M059J (cell line): ENCODE results near the gene VSTM2A. TPM values are rescaled to one million over a fixed set of nuclear protein-coding genes. Genes with fewer than 3 reads are reported as not detected.
"Not testable (repeated sequence)": the region's sequence is repeated elsewhere in the genome, so short reads cannot be mapped to it uniquely, and the experiment has no call there.

ENCODE experiments used
- DNase-seq: peaks from one replicate; pipeline ENCODE4 v3.0.0-alpha.2; 2012; ENCODE audit warnings: low read depth
- total RNA-seq: library from RNA; depleted of rRNA; stranded (reverse); fragments of >200 nt; shearing (Covaris generic); gene quantifications from 2 replicates; pipeline ENCODE4 v1.2.3, GENCODE V29; 2014; rRNA removed

The VSTM2A gene, protein sequence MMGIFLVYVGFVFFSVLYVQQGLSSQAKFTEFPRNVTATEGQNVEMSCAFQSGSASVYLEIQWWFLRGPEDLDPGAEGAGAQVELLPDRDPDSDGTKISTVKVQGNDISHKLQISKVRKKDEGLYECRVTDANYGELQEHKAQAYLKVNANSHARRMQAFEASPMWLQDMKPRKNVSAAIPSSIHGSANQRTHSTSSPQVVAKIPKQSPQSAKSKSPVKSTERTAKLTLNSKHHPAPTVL
- total RNA-seq: not detected in 2 replicates

DNA sequence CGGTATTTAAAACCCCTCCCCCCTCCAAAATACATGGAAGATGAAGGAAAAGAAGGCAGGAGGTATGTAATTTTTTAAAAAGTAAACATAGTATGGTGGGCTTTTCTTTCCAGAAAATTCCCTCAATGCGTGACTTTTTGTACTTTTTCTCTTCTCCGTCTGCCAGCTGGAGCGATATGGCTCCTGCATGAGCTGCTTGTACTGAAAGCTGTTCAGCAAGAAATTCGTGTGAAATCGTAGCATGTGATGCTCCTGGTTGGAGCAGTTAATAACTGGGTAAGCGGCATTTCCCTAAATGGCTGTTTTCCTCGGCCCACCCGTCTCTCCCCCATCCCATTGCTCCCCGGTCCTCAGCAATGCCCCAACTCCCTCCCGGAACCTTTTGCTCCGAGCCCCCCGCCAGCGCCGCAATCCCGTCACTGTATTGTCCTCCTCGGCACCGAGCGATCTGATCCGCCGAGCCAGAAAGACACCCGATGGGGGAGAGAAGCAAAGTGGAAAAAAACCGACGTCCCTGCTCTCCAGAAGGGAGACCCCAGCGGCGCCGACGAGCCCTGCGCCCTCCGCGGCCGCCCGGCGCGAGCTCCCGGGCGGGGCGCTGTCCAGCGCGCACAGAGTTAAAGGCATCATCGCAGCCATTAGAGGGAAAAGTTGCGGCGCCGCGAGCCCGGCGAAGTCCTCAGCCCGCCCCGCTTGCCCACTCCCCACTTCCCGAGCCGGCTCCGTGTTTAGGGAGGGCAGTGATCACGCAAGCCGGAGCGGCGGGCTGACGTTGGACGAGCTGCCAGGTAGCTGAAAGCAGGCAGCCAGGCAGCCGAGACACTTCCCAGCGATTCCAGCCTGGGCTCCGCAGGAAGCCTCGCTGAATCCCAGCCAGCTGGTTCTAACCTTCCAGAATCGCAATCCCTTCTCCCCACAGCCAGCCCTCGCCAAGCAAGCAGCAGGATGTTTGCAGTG lies at the start of gene VSTM2A:
TSS of gene VSTM2A (plus strand) at position 707 of the 957 bp plus-strand sequence. CDS start 356 bp downstream, outside the sequence.
- no peak for DNase-seq

DNA sequence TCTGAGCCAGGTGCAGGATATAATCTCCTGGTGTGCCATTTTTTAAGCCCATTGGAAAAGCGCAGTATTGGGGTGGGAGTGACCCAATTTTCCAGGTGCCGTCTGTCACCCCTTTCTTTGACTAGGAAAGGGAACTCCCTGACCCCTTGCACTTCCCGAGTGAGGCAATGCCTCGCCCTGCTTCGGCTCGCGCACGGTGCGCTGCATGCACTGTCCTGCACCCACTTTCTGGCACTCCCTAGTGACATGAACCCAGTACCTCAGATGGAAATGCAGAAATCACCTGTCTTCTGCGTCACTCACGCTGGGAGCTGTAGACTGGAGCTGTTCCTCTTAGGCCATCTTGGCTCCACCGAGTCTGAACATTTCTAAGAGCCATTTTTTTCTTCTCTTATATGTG lies 37.6 kb upstream of the VSTM2A start:
- not testable (repeated sequence) for DNase-seq

DNA sequence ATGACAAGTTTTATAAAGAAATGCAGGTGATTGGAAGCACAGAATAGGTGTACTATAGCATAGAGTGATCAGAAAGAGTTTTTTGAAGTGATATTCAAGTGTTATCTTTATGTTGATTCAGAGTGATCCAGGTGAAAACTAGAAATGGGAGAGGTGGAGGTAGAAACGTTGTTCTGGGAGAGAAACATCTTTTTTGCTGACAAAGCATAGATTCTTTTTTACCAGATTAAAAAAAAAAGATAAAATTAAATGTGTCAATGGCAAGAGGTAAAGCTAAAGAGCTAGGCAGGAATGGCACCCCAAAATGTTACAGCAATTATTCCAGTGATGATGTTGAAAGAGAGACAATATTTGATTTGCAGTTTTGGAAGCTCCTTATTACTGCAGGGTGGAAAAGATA lies 12.6 kb upstream of the VSTM2A start:
- DNase-seq: no peak

DNA sequence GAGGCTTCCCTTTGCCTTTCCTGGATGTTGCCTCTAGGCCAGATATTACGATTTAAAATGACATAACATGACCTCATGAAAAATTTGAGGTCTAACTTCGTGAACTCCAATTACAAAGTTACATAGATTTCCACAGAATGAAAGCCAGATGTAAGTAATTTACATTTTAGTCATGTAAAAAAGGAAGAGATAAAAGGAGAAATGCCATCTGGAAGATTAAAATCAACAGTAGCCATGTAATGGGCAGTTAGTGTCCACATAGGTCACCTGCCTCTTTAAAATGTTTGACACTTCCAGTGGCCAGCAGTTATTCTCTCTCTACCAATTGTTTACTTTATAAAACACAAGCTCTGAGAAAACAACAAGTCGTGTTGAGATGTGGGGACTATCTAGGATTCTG lies 4.1 kb upstream of the VSTM2A start:
- no peak for DNase-seq

DNA sequence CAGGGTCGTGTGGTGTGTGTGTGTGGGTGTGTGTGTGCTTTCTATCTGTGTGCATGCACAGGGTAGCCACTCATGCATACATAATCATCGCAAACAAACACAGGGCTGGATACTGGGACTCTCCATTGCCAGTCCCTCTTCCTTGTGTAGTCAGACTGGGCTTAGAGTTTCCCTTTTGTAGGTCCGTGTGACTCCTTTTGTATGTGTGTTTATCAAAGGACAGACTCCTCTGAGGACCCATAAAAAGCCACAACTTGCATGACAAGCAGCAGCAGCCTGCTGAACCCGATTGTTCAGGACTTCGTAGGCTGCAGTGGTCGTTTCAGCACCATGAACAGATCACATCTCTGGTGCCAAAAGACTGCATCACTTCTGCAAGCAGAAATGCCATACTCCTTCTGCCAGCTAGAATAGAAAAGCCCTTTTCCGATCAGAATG lies 895 bp downstream of the VSTM2A start:
- DNase-seq: peak; percentile 4

DNA sequence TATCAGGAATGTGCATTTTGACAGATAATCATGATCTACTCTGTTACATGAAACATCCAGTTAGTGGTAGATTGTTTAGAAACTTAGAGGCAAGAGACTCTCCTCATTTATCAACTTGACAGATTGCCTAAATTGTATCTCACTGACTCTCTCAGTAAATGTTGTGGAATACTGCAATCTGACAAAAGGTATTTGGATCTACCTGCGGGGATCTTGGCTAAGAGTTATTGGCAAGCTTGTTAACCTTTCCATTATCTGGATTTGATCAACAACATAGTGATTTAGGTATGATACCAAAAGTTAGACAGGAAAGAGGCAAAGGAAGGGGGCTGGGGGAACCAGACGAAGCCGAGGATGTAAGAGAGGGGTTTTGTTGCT lies 2.0 kb downstream of the VSTM2A start:
- no peak for DNase-seq

DNA sequence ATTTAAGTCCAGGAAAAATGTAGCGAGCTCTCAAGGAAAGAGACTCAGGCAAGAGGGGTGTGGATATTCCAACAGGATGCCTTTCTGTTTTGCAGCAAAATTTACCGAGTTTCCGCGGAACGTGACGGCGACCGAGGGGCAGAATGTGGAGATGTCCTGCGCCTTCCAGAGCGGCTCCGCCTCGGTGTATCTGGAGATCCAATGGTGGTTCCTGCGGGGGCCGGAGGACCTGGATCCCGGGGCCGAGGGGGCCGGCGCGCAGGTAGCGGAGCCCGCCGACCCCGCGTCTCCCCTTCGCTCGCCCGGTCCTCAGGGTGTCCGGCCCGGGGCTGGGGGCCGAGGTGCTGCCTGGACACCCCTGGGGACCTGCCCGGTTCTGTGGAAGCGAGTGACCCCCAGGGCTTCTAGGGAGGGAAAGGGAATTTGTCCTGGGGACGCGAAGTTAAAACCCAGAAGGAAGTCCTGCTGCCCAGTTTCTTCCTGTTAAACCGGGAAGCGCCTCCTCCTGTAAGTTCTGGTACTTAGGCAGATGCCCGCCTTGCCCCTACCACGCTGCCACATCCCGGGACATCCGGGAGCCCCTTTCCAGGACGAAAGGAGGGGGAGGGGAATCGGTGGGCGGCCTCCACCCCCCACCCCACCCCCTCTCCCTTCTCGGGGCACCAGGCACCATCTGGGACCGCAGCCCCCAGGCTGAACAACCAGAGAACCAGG lies 2.5 kb downstream of the VSTM2A start:
- no peak for DNase-seq

DNA sequence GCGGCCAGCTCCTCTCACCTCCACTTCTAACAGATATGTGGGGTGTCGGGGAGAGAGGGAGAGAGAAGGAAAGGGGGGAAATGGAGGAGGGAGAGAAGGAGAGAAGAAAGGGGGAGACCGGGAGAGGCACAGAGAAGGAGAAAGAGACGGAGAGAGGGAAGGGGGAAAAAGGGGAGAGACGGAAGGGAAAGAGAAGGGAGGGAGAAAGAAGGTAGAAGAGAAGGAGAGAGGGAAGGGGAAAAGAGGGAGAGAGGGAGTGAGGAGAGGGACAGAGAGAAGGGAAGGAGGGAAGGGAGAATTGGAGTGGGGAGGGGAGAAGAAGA lies 3.0 kb downstream of the VSTM2A start:
- no peak for DNase-seq

DNA sequence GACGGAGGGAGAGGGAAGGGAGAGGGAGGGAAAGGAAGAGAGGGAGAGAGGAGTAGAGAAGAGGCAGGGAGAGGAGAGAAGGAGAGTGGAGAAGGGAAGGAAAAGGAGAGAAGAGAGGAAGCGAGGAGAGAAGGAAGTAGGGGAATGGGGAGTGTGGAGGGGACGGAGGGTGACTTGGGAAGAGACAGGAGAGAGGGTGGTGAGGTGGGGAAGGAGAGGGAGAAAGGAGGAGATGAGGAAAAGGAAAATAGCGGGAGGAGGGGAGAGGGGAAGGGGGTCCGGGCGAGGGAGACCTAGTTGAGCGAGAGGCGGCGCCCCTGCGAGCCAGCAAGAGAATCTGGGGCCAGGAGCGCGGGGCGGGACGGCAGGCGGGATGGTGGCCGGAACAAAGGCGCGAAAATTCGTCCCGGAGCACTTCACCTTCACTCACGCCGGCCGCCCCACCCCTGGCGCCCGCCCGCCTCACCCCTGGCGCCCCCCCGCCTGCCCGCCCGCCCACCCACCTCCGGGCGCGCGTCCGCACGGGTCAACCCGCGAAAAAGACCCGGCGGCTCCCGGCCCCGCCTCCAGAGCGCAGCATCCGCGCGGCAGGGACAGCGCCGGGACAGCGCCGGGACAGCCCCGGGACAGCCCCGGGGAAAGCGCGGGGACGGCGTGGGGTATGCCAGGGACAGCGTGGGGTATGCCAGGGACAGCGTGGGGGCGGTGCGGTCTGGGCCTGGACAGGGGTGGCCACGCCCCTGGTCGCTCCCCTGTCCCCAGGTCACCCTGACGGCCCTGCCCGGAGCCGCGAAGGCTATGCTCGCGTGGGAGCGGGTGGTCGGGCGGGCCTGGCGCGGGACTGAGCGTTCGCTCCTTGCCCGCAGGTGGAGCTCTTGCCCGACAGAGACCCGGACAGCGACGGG lies 4.2 kb downstream of the VSTM2A start:
- no peak for DNase-seq

DNA sequence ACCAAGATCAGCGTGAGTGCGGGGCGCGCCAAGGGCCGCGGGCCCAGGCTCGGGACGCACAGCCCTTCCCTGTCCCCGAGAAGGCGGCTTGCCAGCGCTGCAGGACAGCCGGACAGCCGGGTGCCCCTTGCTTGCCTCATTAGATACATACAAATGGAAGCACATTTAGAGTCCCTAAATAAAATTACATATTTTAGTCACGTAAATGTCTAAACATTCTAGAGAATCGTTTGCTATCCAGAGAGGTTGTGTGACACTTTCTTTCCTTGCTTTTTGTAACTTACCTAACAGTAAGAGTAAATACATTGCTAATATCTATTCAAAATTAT lies 4.8 kb downstream of the VSTM2A start:
- DNase-seq: no peak

DNA sequence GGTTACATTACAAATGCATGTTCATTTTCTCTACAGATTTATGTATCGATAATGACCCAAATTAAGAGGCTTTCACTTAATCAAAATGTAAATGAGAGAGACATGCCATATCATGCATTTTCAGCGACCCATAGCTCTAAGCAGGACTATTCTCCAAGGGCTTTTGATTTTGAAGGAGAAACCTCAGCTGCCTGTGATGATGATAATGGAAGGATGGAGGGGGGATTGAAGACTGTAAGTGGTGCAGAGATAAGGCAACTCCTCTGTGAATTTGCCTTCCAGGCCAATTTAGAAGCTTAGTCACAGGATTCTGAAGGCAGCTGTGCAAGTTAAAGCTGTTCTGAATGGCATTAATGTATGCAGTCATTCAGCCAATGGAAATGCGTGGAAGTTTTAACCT lies 8.3 kb downstream of the VSTM2A start:
- no peak for DNase-seq

DNA sequence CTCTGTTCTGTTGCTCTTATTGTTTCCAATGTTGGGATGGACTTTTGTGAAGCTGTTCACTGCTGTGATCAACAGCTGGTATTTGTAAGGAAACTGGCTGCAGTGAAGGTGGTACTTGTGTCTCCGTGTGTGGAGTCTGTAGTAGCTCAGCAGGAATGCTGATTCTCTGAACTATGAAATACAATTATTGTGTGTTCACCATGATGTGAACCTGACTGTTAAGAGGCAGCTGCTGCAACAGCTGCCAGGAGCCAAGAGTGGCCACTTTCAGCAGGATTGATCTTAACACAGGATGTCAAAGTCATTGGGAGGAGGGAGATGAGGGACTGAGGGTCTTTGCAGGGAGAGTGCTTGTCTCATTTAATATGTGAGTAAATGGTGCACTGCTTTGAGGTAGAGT lies 13.9 kb downstream of the VSTM2A start:
- no peak for DNase-seq

DNA sequence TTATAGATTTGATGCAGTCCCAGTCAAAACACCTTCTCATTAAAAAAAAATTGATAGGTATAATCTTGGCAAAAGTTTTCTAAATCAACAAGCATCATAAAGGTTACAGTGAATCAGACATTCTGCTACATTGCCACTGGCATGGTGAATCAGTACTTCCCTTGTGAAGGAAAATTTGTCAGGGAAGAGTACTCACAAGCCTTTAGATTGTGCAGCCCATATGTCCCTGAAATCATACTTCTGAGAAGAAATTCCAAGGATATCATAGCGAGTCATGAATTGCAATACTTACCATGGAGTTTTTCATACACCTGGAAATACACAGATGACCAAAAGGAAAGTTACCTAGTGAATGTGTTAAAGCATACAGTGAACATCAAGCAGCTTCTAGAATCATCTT lies 17.2 kb downstream of the VSTM2A start:
- no peak for DNase-seq

DNA sequence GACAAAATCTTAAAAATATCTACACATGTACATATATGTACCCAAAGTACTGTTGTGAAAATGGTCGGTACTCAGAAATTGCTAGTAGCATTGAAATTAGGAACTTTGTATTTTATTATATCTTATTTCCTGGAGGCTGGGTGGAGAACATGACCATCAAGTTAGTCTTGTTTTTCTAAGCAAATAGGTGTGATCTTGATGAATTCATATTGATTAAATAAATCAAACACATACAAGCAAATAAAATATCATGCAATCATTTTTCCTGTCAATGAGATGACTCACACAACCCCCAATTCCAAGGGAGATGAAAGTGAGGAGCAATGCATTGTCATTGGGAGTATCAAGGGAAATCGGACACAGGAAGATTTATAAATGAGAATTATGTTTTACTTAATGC lies 18.0 kb downstream of the VSTM2A start:
- no peak for DNase-seq

DNA sequence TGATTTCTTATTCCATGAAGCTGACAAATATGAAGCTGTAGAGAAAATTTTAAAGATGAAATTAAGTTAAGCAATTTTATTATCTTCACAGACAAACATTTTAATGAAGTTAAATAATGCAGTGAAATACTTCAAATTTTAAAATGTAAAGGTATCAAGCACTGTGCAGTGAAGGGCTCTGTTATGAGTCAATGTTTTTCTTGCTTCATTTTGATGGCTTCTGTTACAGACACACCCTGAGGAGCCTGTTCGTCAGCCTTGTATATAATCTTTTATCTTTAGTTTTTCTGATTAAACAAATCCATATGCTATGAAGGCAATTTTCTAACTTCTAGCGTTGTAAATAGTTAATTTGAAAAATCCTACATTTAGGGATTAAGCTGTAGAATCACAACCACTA lies 18.5 kb downstream of the VSTM2A start:
- no peak for DNase-seq

DNA sequence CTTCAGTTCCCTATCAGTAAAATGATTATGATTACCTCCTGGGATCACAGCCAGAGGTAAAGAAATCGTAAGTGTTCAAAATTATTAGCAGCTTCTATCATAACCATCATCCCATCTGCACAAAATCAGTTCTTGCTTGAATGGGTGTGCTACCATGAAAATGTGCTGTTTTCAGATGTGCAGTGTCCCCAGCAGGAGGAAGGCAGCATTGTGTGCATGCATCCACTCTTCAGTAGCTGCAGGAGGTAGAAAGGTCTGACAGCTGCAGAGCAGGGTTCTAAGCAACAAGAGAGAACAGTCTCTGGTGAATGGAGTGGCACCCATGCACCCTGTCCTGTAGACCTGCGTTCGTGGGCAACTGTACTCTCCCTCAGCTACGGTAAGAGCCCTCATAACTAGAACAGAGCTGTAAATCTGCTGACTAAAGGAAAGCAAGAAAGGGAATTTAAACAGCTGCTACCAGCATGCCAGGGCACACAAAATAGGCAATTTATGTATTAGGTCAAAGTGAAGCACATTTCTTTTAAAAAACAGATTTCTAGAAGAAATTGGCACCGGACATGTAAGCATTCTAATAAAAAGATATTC lies 21.2 kb downstream of the VSTM2A start:
- no peak for DNase-seq

DNA sequence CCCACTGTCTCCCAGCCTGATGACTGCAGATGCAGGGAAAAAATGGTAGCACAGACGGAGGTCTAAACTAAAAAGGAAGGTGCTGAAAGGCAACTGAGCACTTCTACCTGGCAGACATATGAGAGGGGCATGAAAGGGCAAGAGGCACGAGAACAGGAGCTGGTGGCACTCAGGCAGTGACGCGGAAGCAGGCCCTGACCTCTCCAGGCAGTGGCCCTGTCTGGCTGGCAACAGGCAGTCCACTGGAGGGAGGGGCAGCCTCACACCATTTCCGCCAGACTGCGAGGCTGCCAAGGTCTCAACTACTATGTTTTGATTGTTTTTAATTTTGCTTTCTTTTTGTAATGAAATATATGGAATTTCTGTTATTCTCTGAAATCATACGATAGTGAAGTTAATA lies 23.3 kb downstream of the VSTM2A start:
- DNase-seq: no peak

DNA sequence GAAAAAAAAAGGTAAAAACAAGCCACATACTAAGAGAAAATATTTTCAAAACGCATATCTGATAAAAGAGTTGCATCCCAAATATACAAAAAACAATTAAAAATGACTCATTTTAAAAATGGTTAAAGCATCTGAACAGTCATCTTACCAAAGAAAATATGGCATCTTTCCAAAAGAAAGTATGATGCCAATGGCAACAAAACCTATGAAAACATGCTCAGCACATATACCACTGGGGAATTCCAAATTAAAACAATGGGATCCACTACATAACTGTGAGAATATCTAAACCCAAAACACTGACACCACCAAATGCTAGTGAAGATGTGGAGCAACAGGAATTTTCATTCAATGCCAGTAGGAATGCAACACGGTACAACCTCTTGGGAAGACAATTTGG lies 39.3 kb downstream of the VSTM2A start:
- peak; percentile 16 for DNase-seq

DNA sequence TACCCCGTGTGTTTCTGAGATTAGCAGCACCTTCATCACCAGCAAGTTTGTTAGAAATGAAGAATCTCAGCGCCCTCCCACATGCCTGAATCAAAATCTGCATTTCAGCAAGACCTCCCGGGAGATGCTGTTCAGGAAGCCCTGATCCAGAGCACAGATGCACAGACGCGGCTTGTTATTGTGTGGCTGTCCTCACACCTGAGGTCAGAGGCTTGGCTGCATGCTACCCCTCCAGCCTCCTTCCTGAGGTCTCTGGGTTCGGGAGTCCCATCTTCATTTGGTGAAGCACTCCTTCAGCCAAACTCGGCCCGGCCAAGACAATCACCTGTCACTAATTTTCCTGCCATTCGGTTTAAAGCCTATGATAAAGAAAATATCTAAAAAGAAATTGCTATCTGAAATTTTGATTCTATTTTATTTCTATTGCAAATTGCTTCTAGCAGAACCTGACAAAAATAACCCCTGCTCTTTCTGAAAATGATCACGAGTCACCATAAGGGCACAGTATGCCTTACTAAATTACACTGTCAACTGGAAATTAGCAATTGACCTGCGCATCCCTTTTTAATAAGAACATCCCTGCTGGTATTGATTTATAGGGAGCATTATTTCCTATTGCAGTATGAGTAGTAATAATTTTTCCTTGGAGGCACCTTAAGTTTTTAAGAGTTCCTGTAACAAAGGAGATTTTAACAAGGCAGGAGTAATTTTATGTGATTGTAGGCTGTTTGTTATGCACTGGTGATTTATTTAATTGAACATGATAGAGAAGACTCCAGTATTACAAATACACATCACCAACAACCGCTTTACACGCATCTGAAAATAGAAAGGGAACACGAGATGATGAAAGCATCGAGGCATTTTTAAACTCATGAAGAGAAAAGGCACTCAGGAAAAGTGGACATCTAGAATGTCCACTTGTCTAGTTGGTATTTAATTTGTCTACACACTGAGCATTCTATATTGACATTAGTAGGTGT lies 49.5 kb downstream of the VSTM2A start:
- no peak for DNase-seq

DNA sequence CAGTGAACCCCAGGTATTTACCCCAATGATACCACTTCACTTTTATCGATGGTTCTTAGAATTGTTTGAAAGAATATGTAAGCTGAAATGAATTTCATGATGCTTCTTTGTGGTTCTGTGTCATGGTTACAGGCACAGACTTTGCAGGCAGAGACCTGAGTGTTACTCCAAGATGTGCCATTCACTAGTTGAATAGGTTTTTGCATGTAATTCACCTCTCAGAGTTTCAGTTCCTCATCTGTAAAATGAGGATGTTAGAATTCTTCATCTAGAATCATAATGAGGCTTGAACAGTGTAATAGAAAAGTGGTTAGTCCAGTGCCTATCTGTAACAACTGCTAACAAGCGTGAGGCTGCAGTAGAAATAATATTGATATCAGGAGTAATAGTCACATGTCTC lies 54.6 kb downstream of the VSTM2A start:
- DNase-seq: no peak
